HG02759 (cell line): Measurements from ENCODE around the gene ABI3.
"Not testable (repeated sequence)": the region's sequence is repeated elsewhere in the genome, so short reads cannot be mapped to it uniquely, and the experiment has no call there.

Source experiments
- ATAC-seq: cut with Tn5 transposase; IDR thresholded peaks from one replicate; pipeline ENCODE4 v1.9.1; 2021; ENCODE audit warnings: mild to moderate bottlenecking, moderate library complexity; ENCODE audit not compliant: unreplicated experiment

ABI3 gene

GRCh38 chr17:49249292-49249794 is 38.8 kb downstream of the ABI3 start:
- ATAC-seq: no peak

- ATAC-seq: no peak
Observed at GRCh38 chr17:49249890-49250522, 39.5 kb downstream of the ABI3 start.

- ATAC-seq: no peak
Observed at GRCh38 chr17:49252148-49252695, 41.7 kb downstream of the ABI3 start.

GRCh38 chr17:49254066-49254465 is 43.6 kb downstream of the ABI3 start:
- no peak for ATAC-seq

GRCh38 chr17:49255125-49255524 is 44.6 kb downstream of the ABI3 start:
- no peak for ATAC-seq

- no peak for ATAC-seq
Observed at GRCh38 chr17:49258394-49258793, 47.9 kb downstream of the ABI3 start.

GRCh38 chr17:49259663-49260010 is 49.1 kb downstream of the ABI3 start:
- no peak for ATAC-seq

- ATAC-seq: peak; percentile 52
Observed at GRCh38 chr17:49260011-49260816, 49.7 kb downstream of the ABI3 start.

- no peak for ATAC-seq
Observed at GRCh38 chr17:49260817-49261291, 50.3 kb downstream of the ABI3 start.

GRCh38 chr17:49261540-49261939 is 51.0 kb downstream of the ABI3 start:
- not testable (repeated sequence) for ATAC-seq

GRCh38 chr17:49266233-49266632 is 55.7 kb downstream of the ABI3 start:
- ATAC-seq: no peak

- ATAC-seq: no peak
Observed at GRCh38 chr17:49267912-49268311, 57.4 kb downstream of the ABI3 start.

GRCh38 chr17:49269356-49269755 is 58.8 kb downstream of the ABI3 start:
- no peak for ATAC-seq
